AG09309 (cell line): ENCODE measurements around the gene LMO1.

Source experiments
- DNase-seq: peaks from one replicate; pipeline ENCODE4 v3.0.0-alpha.2; 2010; ENCODE audit warnings: low read depth
- H3K4me3 ChIP-seq: 2 replicates; pipeline ENCODE4 v1.5.1; 2011; ENCODE audit warnings: mild to moderate bottlenecking, low read depth, low read length, moderate library complexity; ENCODE audit not compliant: control insufficient read depth
- CTCF ChIP-seq: IDR thresholded peaks from 2 replicates; pipeline ENCODE4 v1.5.1; 2011; ENCODE audit warnings: mild to moderate bottlenecking, low read depth, low read length, inconsistent platforms; ENCODE audit not compliant: insufficient read depth, control insufficient read depth; ENCODE audit errors: missing control alignments

The LMO1 gene

GRCh38 chr11:8224161-8224591 is 39.5 kb downstream of the LMO1 start:
- no peak for DNase-seq
- H3K4me3 ChIP-seq = no peak overlapping the region
- TF ChIP-seq CTCF = no peak

- no peak for TF ChIP-seq CTCF
- DNase-seq = no peak
- no peak overlapping the region for H3K4me3 ChIP-seq
Measured at GRCh38 chr11:8223513-8223900, 40.2 kb downstream of the LMO1 start.

- DNase-seq = no peak
- TF ChIP-seq CTCF = no peak
- no peak overlapping the region for H3K4me3 ChIP-seq
Measured at GRCh38 chr11:8222820-8223512, 40.7 kb downstream of the LMO1 start.

- TF ChIP-seq CTCF = no peak
- DNase-seq = no peak
- no peak overlapping the region for H3K4me3 ChIP-seq
Measured at GRCh38 chr11:8221917-8222495, 41.7 kb downstream of the LMO1 start.

- no peak for TF ChIP-seq CTCF
- DNase-seq = no peak
- H3K4me3 ChIP-seq = no peak overlapping the region
Measured at GRCh38 chr11:8221046-8221723, 42.5 kb downstream of the LMO1 start.

- DNase-seq = no peak
Measured at GRCh38 chr11:8220261-8221045, 43.2 kb downstream of the LMO1 start.

More at GRCh38 chr11:8220261-8221045, 43.2 kb downstream of the LMO1 start:
- no peak for TF ChIP-seq CTCF
- no peak overlapping the region for H3K4me3 ChIP-seq
